CD4-positive, alpha-beta T cell treated with Interleukin-15 for 1 hour (primary cell): ENCODE results near the gene IPP.
A peak's percentile ranks its signal among the peaks of the same experiment; 100 is the strongest.
"Not testable (repeated sequence)": the region's sequence is repeated elsewhere in the genome, so short reads cannot be mapped to it uniquely, and the experiment has no call there.

Experiments used
- DNase-seq: peaks from one replicate; pipeline ENCODE4 v3.0.0-alpha.2; 2020

IPP gene

DNA sequence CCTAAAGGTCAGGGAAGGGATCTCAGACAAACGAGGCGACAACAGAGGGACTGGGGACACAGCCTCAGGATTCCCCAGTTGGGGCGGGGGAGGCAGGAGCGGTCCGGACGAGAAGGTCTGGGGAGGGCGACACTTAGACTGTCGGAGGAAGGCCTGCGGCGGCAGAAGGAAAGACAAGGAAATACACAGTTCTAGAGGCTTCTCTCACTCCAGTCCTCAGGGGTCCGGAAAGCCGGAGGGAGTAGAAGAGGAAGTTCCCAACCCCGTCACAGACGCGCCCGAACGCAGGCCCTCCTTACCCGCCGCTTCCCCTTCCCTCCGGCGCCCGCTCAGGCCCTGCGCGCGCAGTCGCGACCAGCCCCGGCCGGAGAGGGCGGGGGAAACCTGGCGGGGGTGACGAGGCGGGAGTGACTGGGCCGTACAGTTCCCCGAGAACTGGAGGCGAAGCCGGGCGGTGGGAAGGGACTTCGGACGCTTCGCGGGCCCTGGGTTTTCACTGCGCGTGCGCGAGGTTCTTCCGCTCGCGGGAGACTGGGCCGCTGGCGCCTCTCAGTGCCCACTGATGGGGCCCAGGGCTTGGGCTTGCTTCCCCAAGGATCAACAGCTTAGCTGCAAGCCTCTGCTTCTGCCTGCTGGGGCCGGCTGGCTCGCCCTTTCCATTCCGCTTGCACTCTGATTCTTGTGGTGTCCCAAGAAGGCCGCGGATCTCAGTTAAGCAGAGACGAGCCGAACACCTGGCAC lies at the start of gene IPP:
Gene IPP, minus strand, starts transcription at position 356 of the 741 bp plus-strand sequence. CDS start 4,242 bp downstream, outside the sequence.
- DNase-seq: peak; percentile 96

DNA sequence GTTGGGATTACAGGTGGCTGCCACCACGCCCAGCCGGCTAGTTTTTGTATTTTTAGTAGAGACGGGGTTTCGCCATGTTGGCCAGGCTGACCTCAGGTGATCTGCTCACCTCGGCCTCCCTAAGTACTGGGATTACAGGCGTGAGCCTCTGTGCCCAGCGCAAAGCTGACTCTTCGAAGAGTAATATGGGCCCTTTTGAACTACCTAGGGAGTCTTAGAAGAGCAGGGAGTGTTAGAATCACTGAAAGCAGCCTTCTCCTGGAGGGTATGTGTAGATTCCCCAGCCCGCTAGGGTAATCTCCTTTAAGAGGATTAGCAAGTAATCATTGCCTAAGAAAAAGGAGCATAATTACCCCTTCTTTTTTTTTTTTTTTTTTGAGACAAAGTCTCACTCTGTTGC lies 46.5 kb upstream of the IPP start:
- no peak for DNase-seq

DNA sequence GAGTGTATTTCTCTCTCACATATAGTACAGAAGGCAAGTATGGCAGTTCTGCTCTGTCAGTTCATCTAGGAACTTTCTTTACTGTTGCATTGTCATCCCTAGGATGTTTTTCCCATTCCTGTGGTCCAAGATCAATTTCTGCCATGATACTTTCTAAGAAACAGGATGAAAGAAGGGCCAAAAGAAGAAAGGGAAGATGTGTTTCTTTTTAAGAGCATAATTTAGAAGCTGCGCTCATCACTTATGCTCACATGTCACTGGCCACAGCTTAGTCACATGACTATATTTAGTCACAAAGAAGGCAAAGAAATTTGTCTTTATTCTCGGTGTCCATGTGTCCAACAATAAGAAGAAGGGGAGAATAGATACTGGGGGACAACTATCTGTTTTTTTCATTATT lies 45.9 kb upstream of the IPP start:
- no peak for DNase-seq

DNA sequence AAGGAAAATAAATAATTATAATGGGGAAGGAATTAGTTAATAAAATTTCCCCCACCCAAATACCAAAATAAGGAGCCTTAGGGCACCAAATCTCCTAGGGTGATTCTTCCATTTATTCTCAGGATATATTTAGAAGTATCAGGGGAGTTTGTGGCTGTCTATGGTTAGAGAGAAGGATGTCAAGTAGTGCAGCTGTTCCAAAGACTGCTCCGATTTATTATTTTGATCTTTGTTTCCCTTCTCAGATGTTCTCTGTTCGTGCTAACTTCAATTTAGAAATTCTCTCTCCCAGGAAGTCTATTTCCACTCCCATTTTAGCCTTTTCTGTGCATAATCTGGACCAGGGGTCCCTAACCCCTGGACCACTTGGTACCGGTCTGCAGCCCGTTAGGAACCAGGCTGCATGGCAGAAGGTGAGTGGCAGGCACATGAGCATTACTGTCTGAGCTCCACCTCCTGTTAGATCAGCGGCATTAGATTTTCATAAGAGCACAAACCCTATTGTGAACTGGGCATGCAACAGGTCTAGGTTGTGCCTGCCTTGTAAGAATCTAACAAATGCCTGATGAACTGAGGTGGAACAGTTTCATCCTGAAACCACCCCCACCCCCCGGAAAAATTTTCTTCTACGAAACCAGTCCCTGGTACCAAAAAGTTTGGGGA lies 43.6 kb upstream of the IPP start:
- no peak for DNase-seq

DNA sequence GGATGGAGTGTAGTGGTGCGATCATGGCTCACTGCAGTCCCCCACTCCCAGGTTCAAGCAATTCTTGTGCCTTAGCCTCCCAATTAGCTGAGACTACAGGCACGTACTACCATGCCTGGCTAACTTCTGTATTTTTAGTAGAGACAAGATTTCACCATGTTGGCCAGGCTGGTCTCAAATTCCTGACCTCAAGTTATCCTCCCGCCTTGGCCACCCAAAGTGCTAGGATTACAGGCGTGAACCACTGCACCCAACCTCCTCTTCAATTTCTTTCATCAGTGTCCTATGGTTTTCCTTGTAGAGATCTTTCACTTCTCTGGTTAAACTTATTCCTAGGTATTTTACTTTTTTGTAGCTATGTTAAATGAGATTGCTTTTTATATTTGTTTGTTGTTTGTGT lies 42.3 kb upstream of the IPP start:
- DNase-seq: no peak

DNA sequence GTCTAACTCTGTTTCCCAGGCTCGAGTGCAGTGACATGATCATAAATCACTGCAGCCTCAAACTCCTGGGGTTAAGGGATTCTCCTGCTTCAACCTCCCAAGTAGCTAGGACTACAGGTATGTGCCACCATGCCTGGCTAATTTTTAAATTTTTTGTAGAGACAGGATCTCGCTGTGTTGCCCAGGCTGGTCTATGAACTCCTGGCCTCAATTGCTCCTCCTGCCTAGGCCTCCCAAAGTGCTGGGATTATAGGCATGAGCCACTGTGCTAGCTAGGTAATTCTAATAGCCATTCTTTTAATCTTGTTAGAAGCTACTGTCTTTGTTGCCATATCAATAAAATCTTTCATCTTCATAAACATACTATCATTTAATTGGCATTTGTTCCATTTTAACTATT lies 39.1 kb upstream of the IPP start:
- no peak for DNase-seq

DNA sequence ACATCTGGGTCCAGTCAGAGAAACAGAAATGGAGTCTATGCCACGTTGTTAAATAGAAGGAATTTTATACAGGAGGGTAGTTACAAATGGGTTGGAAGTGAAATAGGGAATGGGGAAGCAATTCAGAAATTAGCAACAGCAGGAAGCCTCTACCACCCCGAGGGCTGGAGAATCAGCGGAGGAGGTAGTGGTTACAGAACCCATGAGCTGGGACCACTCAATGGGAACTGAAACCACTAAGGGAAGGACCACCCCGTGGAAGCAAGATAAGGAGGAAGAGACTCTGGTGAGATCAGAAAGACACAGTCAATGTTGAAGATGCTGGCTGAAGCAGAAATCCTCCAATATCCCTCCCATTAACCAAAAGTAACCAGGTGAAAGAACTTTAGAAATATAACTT lies 37.5 kb upstream of the IPP start:
- no peak for DNase-seq

DNA sequence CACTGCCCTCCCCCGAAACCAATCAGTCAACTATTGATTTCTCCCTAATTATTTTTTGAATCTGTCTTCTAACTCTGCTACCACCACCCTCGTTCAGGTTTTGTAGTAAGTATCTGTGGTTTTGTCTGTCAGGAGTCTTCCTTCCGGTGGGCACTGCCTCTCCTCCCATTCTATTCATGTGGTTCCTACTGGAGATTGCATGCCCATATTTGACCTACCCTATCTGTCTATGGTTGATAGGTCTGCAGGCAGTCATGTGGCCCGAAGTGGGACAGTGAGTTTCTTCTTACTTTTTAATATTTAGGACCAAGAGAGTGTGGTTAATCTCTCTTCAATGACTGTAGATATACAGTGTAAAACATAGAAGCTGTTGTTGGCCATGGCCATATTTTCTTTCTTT lies 35.1 kb upstream of the IPP start:
- peak; percentile 20 for DNase-seq

DNA sequence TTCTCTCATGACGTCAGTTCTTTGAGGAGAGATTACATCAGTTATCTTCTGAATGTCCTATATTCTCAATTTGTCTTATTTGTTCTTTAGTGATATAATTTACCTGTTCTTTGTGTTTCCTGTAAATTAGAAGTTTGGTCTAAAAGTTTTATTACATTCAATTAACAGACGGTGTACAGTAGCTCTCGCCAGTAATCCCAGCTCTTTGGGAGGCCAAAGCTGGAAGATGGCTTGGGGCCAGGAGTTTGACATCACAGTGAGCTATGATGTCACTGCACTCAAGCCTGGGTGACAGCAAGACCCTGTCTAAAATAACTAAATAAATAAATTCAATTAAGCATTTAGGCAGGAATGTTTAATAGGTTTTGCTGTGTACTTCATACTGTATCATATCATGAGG lies 25.3 kb upstream of the IPP start:
- DNase-seq: no peak

DNA sequence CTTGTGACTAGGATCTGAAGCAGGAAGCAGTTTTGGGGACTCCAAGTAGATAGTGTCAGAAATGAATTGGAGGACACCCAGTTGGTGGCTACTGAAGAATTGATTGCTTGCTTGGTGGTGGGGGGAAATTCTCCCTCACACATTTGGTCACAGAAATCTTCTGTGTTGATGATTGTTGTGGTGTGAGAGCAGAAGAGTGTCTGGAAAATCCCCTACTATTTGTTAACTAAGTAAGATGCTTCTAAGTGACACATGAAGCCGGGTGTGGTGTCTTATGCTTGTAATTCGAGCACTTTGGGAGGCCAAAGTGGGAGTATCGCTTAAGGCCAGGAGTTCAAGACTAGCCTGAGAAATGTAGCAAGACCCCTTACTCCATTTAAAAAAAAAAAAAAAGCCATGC lies 22.5 kb upstream of the IPP start:
- no peak for DNase-seq

DNA sequence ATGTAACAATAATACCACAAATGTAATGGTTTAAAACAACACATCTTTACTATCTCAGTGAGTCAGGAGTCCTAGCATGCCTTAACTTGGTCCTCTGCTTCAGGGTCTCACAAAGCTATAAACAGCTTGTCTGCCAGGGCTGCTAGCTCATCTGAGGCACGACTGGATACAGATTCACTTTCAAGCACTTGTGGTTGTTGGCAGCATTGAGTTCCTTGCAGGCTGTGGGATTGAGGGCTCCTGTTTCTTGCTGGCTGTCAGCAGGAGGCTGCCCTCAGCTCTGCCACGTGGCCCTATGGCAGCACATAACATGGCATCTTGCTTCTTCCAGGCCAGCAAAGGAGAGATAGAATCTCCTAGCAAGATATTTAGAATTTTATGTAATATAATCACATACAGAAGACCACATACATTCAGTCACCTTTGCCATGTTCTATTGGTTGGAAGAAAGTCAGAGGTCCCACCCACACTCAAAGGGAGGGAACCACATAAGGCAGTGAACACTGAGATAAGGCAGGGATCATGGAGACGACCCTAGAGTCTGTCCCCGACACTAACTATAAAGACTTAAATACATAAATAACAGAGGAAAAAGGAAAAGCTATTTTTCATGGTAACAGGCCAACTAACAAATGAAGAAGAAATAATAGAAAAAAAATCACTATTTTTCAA lies 18.9 kb upstream of the IPP start:
- DNase-seq: no peak

DNA sequence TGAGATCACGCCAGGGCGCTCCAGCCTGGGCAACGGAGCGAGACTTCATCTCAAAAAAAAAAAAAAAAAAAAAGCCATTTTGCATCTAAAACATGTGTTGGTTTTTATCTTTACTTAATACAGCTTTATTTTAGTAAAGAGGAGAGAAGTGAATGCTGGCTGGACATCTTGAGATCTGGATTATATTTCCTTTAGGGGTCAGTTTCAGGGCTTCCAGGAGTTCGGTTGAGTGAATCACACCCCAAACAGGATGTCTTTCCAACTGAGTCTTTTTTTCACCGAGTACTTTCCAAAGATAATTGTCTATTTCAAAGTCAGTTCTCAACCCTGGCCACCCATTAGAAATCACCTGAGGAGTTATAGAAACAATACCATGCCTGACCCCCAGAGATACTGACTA lies 16.6 kb upstream of the IPP start:
- DNase-seq: no peak

DNA sequence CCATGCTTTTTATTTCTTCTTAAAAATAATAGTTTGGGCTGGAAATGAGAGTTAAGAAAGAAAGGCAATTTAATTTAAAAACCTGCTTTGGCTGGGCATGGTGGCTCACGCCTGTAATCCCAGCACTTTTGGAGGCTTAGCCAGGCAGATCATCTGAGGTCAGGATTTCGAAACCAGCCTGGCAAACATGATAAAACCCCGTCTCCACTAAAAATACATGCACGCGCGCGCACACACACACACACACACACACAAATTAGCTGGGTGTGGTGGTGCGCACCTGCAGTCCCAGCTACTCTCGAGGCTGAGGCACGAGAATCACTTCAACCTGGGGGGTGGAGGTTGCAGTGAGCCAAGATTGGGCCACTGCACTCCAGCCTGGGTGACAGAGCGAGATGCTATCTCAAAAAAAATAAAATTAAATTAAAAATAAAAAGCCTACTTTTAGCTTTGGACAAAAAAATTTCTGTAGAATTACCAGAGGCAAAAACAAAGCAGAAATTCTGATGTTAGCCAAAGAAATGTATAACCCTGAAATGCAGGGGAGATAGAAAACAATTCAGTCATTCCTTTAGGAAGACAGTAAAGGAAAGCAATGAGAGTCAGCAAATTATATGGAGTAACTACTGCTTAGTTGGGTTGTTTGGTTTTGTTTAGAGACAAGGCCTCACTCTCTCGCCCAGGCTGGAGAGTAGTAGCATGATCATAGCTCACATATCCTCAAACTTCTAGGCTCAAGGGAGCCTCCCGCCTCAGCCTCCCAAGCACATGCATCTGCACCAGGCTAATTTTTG lies 15.7 kb upstream of the IPP start:
- DNase-seq: no peak

DNA sequence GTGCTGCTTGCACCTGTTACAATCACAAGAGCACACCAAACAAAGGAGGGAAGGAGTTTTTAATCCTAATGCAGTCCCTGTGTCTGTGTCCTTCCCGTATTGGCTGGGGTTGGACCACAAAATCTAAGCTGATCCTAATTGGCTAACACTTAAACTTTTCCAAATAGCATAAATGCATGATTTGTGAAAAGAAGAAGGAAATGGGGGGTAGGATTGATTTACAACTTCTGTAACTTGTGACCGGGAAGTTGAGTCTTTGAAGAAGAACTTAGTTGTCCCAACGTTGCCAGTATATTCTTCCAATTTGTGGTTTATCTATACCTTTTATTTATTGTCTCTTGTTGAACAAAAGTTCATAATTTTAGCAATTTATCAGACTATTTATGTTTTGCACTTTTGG lies 11.8 kb upstream of the IPP start:
- DNase-seq: no peak

DNA sequence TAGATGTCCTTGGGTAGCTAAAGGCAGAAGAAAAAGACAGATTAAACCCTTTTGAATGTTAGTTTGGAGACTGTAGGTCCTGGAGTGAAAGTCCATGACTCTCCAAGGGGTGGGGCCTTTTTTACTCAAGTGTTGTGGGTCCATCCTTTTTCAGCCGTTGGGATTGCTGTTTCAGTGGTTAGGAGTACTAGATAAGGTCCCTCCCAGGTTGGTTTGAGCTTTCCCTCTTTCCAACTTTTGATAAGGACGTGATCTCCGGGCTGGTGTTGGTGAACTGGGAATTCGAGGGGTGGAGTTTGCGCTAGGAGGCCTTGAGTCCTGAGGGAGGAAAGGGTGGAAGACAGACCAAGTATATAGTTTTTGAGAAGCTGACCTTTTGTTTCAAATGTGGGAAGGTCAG lies 5.2 kb upstream of the IPP start:
- DNase-seq: no peak

DNA sequence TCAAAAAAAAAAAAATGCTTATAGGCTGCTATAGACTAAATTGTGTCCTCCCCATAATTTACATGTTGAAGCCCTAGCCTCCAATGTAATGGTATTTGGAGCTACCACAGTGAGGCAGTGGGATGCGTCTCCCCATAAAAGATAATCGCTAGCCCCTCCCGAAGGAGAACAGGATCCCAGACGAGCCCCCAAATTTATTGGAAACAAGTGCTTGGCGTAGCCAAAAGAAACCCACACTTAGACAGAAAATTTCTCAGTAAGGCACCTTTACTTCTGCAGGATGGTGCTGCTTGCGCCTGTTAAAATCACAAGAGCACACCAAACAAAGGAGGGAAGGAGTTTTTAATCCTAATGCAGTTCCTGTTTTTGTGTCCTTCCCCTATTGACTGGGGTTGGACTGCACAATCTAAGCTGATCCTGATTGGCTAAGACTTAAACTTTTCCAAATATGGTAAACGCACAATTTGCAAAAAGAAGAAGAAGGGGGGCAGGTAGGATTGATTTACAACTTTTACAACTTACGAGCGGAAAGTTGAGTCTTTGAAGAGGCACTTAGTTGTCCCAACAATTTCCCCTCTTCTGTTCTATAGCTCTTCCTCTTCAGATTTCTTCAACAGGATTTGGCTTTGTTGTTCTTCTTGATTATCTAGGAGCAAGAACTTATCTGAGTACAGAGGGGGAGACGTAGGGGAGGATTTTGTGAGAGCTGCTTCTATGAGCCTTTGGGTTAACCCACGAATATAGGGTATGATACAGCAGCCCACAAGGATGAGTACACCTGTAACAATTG lies 3.0 kb upstream of the IPP start:
- DNase-seq: no peak

DNA sequence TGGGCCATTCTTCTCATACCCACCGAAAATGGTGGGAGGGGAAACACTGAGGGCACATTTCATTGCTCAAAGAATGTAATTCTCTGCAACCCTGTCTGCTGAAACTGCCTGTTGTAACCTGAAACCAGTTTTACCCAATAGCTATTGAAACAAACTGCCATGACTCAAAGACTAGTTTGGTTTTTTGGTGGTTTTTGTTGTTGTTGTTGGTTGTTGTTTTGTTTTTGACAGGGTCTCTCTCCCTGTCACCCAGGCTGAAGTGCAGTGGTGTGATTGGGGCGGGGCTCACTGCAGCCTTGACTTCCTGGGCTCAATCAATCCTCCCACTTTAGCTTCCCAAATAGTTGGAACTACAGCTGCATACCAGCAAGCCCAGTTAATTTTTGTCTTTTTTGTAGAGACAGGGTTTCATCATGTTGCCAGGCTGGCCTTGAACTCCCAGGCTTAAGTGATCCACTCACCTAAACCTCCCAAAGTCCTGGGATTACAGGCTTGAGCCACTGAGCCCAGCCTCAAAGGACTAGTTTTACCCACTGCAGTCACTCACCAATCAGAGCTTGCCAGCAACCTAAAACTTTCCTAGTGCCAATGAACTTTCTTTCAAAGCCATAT lies 2.1 kb upstream of the IPP start:
- DNase-seq: no peak

DNA sequence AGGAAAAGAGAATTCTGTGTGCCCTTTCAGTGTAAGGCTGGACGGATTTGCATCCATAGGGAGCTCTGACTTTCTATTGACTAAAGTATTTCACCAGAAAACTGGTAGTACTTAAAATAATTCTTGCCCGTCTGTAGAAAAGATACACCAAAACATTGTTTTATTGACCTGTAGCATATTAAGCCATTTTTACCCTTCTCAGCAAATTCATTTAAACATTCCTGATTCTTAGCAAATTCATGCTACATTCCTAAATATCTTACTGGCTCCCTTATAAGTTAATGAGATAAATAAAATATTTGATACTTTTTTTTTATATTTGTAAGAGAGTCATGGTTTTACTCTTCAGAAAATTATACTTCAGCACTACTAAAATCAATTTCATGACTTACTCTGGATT lies 1.6 kb upstream of the IPP start:
- DNase-seq: no peak

DNA sequence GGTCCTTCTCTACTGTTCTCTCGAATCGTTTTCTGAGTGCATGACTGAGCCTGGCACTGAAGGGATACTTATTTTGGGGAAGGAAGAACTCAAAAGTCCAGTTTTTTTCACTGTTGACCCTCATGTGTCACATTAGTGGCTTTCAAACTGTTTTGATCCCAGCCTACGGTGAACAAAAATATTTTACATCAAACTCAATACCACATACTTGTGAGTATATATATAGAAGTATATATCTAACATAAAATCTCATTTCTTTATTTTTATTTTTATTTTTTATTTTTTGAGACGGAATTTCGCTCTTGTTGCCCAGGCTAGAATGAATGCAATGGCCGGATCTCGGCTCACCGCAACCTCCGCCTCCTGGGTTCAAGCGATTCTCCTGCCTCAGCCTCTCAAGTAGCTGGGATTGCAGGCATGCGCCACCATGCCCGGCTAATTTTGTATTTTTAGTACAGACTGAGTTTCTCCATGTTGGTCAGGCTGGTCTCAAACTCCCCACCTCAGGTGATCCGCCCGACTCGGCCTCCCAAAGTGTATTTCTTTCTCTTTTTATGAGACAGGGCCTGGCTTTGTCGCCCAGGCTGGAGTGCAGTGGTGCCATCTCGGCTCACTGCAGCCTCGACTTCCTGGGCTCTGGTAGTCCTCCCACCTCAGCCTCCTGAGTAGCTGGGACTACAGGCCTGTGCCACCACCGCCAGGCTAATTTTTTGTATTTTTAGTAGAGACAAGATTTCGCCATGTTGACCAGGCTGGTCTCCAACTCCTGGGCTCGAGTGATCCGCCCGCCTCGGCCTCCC lies 786 bp upstream of the IPP start:
- DNase-seq: not testable (repeated sequence)

DNA sequence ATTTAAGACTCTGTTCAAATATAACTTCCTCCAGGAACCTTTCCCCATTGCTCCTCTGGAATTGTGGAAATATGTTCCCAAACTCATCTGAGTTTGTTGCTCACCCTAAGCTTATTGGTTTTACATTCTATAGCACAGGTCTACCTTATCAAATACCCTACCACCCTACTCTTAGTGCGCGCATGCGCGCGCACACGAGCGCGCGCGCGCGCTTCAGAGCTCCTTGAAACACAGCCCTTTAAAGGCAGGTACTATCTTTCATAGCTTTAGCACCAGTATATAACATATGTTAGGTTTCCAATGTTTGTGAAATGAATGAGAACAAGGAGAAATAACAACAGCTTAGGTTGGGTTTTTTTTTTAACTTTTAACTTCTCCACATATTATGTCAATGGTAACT lies 3.5 kb downstream of the IPP start:
- no peak for DNase-seq

DNA sequence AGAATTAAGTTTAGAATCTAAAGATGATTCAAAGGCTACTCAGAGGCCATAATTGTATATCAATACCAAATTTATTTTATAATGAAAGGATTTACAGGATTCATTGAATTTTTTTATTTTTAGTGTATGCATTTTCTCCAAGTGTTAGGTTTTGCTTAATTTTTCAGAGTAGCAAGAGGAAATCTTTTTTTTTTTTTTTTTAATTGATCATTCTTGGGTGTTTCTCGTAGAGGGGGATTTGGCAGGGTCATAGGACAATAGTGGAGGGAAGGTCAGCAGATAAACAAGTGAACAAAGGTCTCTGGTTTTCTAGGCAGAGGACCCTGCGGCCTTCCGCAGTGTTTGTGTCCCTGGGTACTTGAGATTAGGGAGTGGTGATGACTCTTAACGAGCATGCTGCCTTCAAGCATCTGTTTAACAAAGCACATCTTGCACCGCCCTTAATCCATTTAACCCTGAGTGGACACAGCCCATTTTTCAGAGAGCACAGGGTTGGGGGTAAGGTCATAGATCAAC lies 10.8 kb downstream of the IPP start:
- DNase-seq: not testable (repeated sequence)
